T-helper 2 cell treated with Interferon-gamma antibody and Interleukin-4, amounts not matched to agents 5 μg/mL and 100 μg/mL, for 36 hours (primary cell): ENCODE data around the gene NPHS2.

ENCODE experiments used
- DNase-seq: peaks from one replicate; pipeline ENCODE4 v3.0.0; 2021; ENCODE audit warnings: low spot score
- H3K27ac Mint-ChIP-seq: one replicate; pipeline ENCODE4 v1.8.0; 2021; ENCODE audit warnings: mild to moderate bottlenecking, mixed read lengths
- H3K27me3 Mint-ChIP-seq: one replicate; pipeline ENCODE4 v1.8.0; 2021; ENCODE audit warnings: low read depth, mixed read lengths
- H3K36me3 Mint-ChIP-seq: one replicate; pipeline ENCODE4 v1.8.0; 2021; ENCODE audit warnings: low read depth, mixed read lengths
- H3K4me1 Mint-ChIP-seq: one replicate; pipeline ENCODE4 v1.8.0; 2021; ENCODE audit warnings: low read depth, mixed read lengths
- H3K4me3 Mint-ChIP-seq: one replicate; pipeline ENCODE4 v1.8.0; 2022; ENCODE audit warnings: mild to moderate bottlenecking, moderate library complexity, mixed read lengths
- H3K9me3 Mint-ChIP-seq: one replicate; pipeline ENCODE4 v1.8.0; 2021; ENCODE audit warnings: mixed read lengths

Gene NPHS2

DNA sequence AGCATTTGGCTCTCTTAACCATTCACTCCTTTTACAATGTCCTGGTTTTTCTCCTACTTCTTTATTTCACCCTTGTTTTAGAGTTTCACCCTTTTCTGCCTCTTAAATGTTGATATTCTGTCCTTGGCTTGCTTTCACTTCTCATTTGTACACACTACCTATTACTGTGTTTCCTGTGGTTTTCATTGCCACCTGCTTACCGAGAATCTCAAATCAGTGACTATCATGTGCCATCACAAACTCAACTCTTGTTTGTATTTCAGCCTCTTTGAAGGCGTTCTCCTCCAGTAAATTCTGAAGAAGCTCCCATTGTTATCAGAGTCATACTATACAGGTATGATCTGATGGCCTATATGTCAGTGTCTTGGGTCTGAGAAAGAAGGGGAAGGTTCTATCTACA is 65.7 kb downstream of the NPHS2 start:
- no peaks in the 10 kb centered on the region for H3K4me1 Mint-ChIP-seq
- H3K27me3 Mint-ChIP-seq = no peaks in the 10 kb centered on the region
- no peak overlapping the region for H3K4me3 Mint-ChIP-seq
- H3K9me3 Mint-ChIP-seq = no peaks in the 10 kb centered on the region
- no peak overlapping the region for H3K27ac Mint-ChIP-seq
- no peaks in the 10 kb centered on the region for H3K36me3 Mint-ChIP-seq
- no peak for DNase-seq

DNA sequence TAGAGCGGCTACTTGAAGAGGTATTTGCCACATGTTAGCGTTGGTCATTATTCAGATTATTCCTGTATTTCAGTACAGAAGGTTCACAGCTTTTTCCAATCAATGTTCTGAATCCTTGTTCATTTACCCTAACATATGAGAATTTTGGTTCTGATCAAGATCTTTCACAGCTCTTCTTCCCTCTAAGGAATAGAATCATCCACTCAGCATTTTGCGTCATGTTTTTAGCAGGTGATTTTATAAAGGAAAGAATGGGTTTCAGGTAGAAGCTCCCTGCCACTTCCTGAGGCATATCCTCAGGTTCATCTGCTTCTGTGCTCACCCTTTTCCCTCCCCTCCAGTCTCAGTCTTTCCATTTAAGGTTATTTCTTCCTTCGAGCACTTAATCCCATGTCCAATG is 66.4 kb downstream of the NPHS2 start:
- Mint-ChIP-seq H3K27ac (no peak overlapping the region), H3K9me3 (no peaks in the 10 kb centered on the region)

DNA sequence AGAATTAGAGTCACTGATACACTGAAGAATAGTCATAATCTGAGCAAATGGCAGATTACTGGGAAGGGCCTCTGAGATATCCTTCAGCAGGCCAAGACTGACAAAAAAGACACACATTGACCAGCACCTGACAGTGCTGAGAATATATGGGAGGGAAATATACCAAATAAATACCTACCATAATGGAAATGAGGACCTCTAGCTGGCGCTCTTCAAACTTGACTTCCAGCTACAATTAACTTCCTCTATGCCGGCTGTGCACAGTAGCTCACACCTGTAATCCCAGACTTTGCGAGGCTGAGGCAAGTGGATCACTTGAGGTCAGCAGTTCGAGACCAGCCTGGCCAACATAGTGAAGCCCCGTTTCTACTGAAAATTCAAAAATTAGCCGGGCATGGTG is 69.5 kb downstream of the NPHS2 start:
- Mint-ChIP-seq H3K27ac (no peak overlapping the region), H3K36me3 (no peaks in the 10 kb centered on the region), H3K4me1 (no peaks in the 10 kb centered on the region), H3K4me3 (no peak overlapping the region), H3K27me3 (no peaks in the 10 kb centered on the region), H3K9me3 (no peaks in the 10 kb centered on the region)
- no peak for DNase-seq

More for the DNA sequence above, 66.4 kb downstream of the NPHS2 start:
- Mint-ChIP-seq H3K4me3 (no peak overlapping the region), H3K4me1 (no peaks in the 10 kb centered on the region), H3K36me3 (no peaks in the 10 kb centered on the region), H3K27me3 (no peaks in the 10 kb centered on the region)
- no peak for DNase-seq
